Memory B cell (primary cell): ENCODE results near the gene MCCC1.

Experiments used
- ATAC-seq: fragments of 150-1000 bp; cut with Tn5 transposase; 2 replicates; pipeline ENCODE4 v1.10.0; 2021; ENCODE audit warnings: low read depth, mild to moderate bottlenecking, moderate library complexity
- DNase-seq, 2 donors: peaks; one replicate each; pipeline ENCODE4 v3.0.0; 2022; ENCODE audit warnings: low spot score in 2 of 2
- H3K27ac Mint-ChIP-seq: one replicate; pipeline ENCODE4 v1.8.0; 2022; ENCODE audit warnings: mild to moderate bottlenecking, moderate library complexity, mixed read lengths
- H3K27me3 Mint-ChIP-seq: one replicate; pipeline ENCODE4 v1.8.0; 2022; ENCODE audit warnings: mixed read lengths
- H3K36me3 Mint-ChIP-seq: one replicate; pipeline ENCODE4 v1.8.0; 2022; ENCODE audit warnings: mild to moderate bottlenecking, mixed read lengths
- H3K4me1 Mint-ChIP-seq: one replicate; pipeline ENCODE4 v1.8.0; 2022; ENCODE audit warnings: mixed read lengths
- H3K4me3 Mint-ChIP-seq: one replicate; pipeline ENCODE4 v1.8.0; 2022; ENCODE audit warnings: mild to moderate bottlenecking, moderate library complexity, mixed read lengths
- H3K9me3 Mint-ChIP-seq: one replicate; pipeline ENCODE4 v1.8.0; 2022; ENCODE audit warnings: mixed read lengths

The MCCC1 gene

GRCh38 chr3:183046883-183047282, 52.4 kb downstream of the MCCC1 start:
- peaks cover 22% of the 10 kb centered on the region for H3K4me1 Mint-ChIP-seq
- peaks cover 31% of the 10 kb centered on the region for H3K36me3 Mint-ChIP-seq
- peaks cover 1% of the 10 kb centered on the region for H3K9me3 Mint-ChIP-seq
- H3K27ac Mint-ChIP-seq: peak overlapping the region; percentile 71
- H3K27me3 Mint-ChIP-seq: no peaks in the 10 kb centered on the region
- DNase-seq (no peak), ATAC-seq (peak; percentile 14)
- H3K4me3 Mint-ChIP-seq: peak overlapping the region; percentile 5

- ATAC-seq (peak; percentile 92), DNase-seq (peak; percentile 22 to 30)
- peak overlapping the region; percentile 95 for H3K27ac Mint-ChIP-seq
- no peaks in the 10 kb centered on the region for H3K27me3 Mint-ChIP-seq
- peaks cover 1% of the 10 kb centered on the region for H3K9me3 Mint-ChIP-seq
- H3K4me1 Mint-ChIP-seq: peaks cover 26% of the 10 kb centered on the region
- peaks cover 25% of the 10 kb centered on the region for H3K36me3 Mint-ChIP-seq
- peak overlapping the region; percentile 68 for H3K4me3 Mint-ChIP-seq
Measured at GRCh38 chr3:183044547-183045229, 54.6 kb downstream of the MCCC1 start.

- H3K27me3 Mint-ChIP-seq: no peaks in the 10 kb centered on the region
- DNase-seq (no peak), ATAC-seq (no peak)
- H3K4me3 Mint-ChIP-seq: no peak overlapping the region
- no peaks in the 10 kb centered on the region for H3K9me3 Mint-ChIP-seq
- no peak overlapping the region for H3K27ac Mint-ChIP-seq
- H3K36me3 Mint-ChIP-seq: peaks cover 36% of the 10 kb centered on the region
- H3K4me1 Mint-ChIP-seq: peaks cover 10% of the 10 kb centered on the region
Measured at GRCh38 chr3:183038757-183039156, 60.5 kb downstream of the MCCC1 start.

GRCh38 chr3:183038221-183038620, 61.1 kb downstream of the MCCC1 start:
- Mint-ChIP-seq H3K27me3 (no peaks in the 10 kb centered on the region), H3K4me3 (no peak overlapping the region), H3K27ac (no peak overlapping the region), H3K9me3 (no peaks in the 10 kb centered on the region), H3K4me1 (peaks cover 10% of the 10 kb centered on the region), H3K36me3 (peaks cover 36% of the 10 kb centered on the region)
- ATAC-seq (no peak), DNase-seq (no peak)

- H3K9me3 Mint-ChIP-seq: no peaks in the 10 kb centered on the region
- no peak for ATAC-seq
- no peak overlapping the region for H3K4me3 Mint-ChIP-seq
- no peak for DNase-seq
- H3K4me1 Mint-ChIP-seq: peaks cover 3% of the 10 kb centered on the region
- H3K36me3 Mint-ChIP-seq: peaks cover 49% of the 10 kb centered on the region
- H3K27ac Mint-ChIP-seq: no peak overlapping the region
- H3K27me3 Mint-ChIP-seq: no peaks in the 10 kb centered on the region
Measured at GRCh38 chr3:183033746-183034145, 65.5 kb downstream of the MCCC1 start.

- Mint-ChIP-seq H3K4me3 (no peak overlapping the region), H3K9me3 (no peaks in the 10 kb centered on the region), H3K27ac (no peak overlapping the region), H3K27me3 (no peaks in the 10 kb centered on the region), H3K36me3 (peaks cover 54% of the 10 kb centered on the region), H3K4me1 (peaks cover under 1% of the 10 kb centered on the region)
- DNase-seq (no peak), ATAC-seq (no peak)
Measured at GRCh38 chr3:183032880-183033555, 66.3 kb downstream of the MCCC1 start.

- Mint-ChIP-seq H3K4me1 (no peaks in the 10 kb centered on the region), H3K36me3 (peaks cover 52% of the 10 kb centered on the region), H3K27ac (no peak overlapping the region), H3K4me3 (no peak overlapping the region), H3K27me3 (no peaks in the 10 kb centered on the region), H3K9me3 (no peaks in the 10 kb centered on the region)
- DNase-seq (no peak), ATAC-seq (no peak)
Measured at GRCh38 chr3:183031826-183032225, 67.5 kb downstream of the MCCC1 start.

- Mint-ChIP-seq H3K4me3 (no peak overlapping the region), H3K9me3 (no peaks in the 10 kb centered on the region), H3K4me1 (no peaks in the 10 kb centered on the region), H3K27ac (no peak overlapping the region), H3K36me3 (peaks cover 43% of the 10 kb centered on the region), H3K27me3 (no peaks in the 10 kb centered on the region)
- DNase-seq: no peak
- ATAC-seq: no peak
Measured at GRCh38 chr3:183028416-183028815, 70.9 kb downstream of the MCCC1 start.

GRCh38 chr3:183027276-183027675, 72.0 kb downstream of the MCCC1 start:
- no peak overlapping the region for H3K4me3 Mint-ChIP-seq
- ATAC-seq (no peak), DNase-seq (no peak)
- H3K36me3 Mint-ChIP-seq: peaks cover 41% of the 10 kb centered on the region
- H3K9me3 Mint-ChIP-seq: no peaks in the 10 kb centered on the region
- no peaks in the 10 kb centered on the region for H3K4me1 Mint-ChIP-seq
- H3K27ac Mint-ChIP-seq: no peak overlapping the region
- H3K27me3 Mint-ChIP-seq: no peaks in the 10 kb centered on the region

- H3K4me3 Mint-ChIP-seq: no peak overlapping the region
- no peak overlapping the region for H3K27ac Mint-ChIP-seq
- H3K36me3 Mint-ChIP-seq: peaks cover 28% of the 10 kb centered on the region
- no peaks in the 10 kb centered on the region for H3K9me3 Mint-ChIP-seq
- no peaks in the 10 kb centered on the region for H3K27me3 Mint-ChIP-seq
- H3K4me1 Mint-ChIP-seq: no peaks in the 10 kb centered on the region
- DNase-seq: no peak
- ATAC-seq: no peak
Measured at GRCh38 chr3:183022936-183023516, 76.3 kb downstream of the MCCC1 start.

- H3K27me3 Mint-ChIP-seq: no peaks in the 10 kb centered on the region
Measured at GRCh38 chr3:183018421-183019192, 80.7 kb downstream of the MCCC1 start.

GRCh38 chr3:183015185-183015584, 84.1 kb downstream of the MCCC1 start:
- H3K4me1 Mint-ChIP-seq: no peaks in the 10 kb centered on the region
- no peak overlapping the region for H3K4me3 Mint-ChIP-seq
- H3K36me3 Mint-ChIP-seq: peaks cover 29% of the 10 kb centered on the region
- no peaks in the 10 kb centered on the region for H3K27me3 Mint-ChIP-seq
- DNase-seq (no peak), ATAC-seq (no peak)
- H3K9me3 Mint-ChIP-seq: no peaks in the 10 kb centered on the region
- H3K27ac Mint-ChIP-seq: peak overlapping the region; percentile 29

More at GRCh38 chr3:183018421-183019192, 80.7 kb downstream of the MCCC1 start:
- DNase-seq: no peak
- Mint-ChIP-seq H3K4me3 (no peak overlapping the region), H3K9me3 (no peaks in the 10 kb centered on the region), H3K27ac (no peak overlapping the region), H3K4me1 (no peaks in the 10 kb centered on the region), H3K36me3 (peaks cover 34% of the 10 kb centered on the region)
- ATAC-seq: no peak

- H3K4me3 Mint-ChIP-seq: no peak overlapping the region
- DNase-seq (no peak), ATAC-seq (no peak)
- no peak overlapping the region for H3K27ac Mint-ChIP-seq
- H3K4me1 Mint-ChIP-seq: no peaks in the 10 kb centered on the region
- no peaks in the 10 kb centered on the region for H3K27me3 Mint-ChIP-seq
- H3K36me3 Mint-ChIP-seq: peaks cover 25% of the 10 kb centered on the region
- no peaks in the 10 kb centered on the region for H3K9me3 Mint-ChIP-seq
Measured at GRCh38 chr3:183013856-183014255, 85.4 kb downstream of the MCCC1 start.

- H3K9me3 Mint-ChIP-seq: no peaks in the 10 kb centered on the region
- DNase-seq (no peak), ATAC-seq (no peak)
- H3K36me3 Mint-ChIP-seq: peaks cover 22% of the 10 kb centered on the region
- H3K27me3 Mint-ChIP-seq: no peaks in the 10 kb centered on the region
- H3K4me3 Mint-ChIP-seq: no peak overlapping the region
- H3K27ac Mint-ChIP-seq: no peak overlapping the region
- H3K4me1 Mint-ChIP-seq: no peaks in the 10 kb centered on the region
Measured at GRCh38 chr3:183013074-183013473, 86.2 kb downstream of the MCCC1 start.
